Endothelial cell of umbilical vein (primary cell): ENCODE data around the gene PAQR8. TPM values are rescaled to one million over a fixed set of nuclear protein-coding genes. Genes with fewer than 3 reads are reported as not detected.

Experiments
- BruUV-seq: library from RNA; stranded (reverse); fragments of 400-500 nt; replicated peaks from 2 replicates; lab custom pipeline; 2021; lab: Mats Ljungman, UMichigan
- CTCF ChIA-PET: fragments of 300-600, 350-600 bp; sonication (Branson Sonifier 250); formaldehyde crosslinking; loops from one replicate; lab custom pipeline; 2021; ENCODE audit warnings: antibody characterized with exemption, inconsistent platforms; lab: Charles Lee
- POLR2A ChIA-PET: fragments of 300-600, 350-600 bp; sonication (Branson Sonifier 250); formaldehyde crosslinking; loops from one replicate; lab custom pipeline; 2021; ENCODE audit warnings: antibody characterized with exemption, inconsistent platforms; lab: Charles Lee
- DNase-seq: peaks from one replicate; pipeline ENCODE4 v3.0.0-alpha.2; 2011; ENCODE audit warnings: low read depth, low spot score
- FAIRE-seq: peaks from 2 replicates; lab custom pipeline; 2011; peaks lifted over from hg19 to GRCh38; lab: Jason Lieb, UNC
- H2AFZ ChIP-seq: 2 replicates; pipeline ENCODE4 v1.6.0; 2012; ENCODE audit warnings: low read depth, low read length, control low read depth, inconsistent platforms
- H3K27ac ChIP-seq: 2 replicates; pipeline ENCODE4 v1.5.1; 2011; ENCODE audit warnings: low read depth, mild to moderate bottlenecking, control low read depth, low read length, moderate library complexity; ENCODE audit not compliant: insufficient read depth
- H3K27me3 ChIP-seq, 2 experiments: 2 replicates each; pipeline versions ENCODE4 v1.6.0 to v1.6.1; 2011; ENCODE audit warnings: low read length in 2 of 2, mixed read lengths in 1 of 2; ENCODE audit not compliant: control insufficient read depth in 2 of 2, insufficient read depth in 2 of 2
- H3K36me3 ChIP-seq, 2 experiments: 2 replicates in 1 of 2; 3 replicates in 1 of 2; pipeline ENCODE4 v1.5.1; 2011; ENCODE audit warnings: low read length in 2 of 2, mild to moderate bottlenecking in 1 of 2, moderate library complexity in 1 of 2; ENCODE audit not compliant: control insufficient read depth in 2 of 2, insufficient read depth in 2 of 2; ENCODE audit errors: extremely low read depth in 1 of 2
- H3K4me1 ChIP-seq: 3 replicates; pipeline ENCODE4 v1.5.1; 2011; ENCODE audit warnings: mild to moderate bottlenecking, low read length; ENCODE audit not compliant: control insufficient read depth, insufficient read depth; ENCODE audit errors: extremely low read depth
- H3K4me2 ChIP-seq: 2 replicates; pipeline ENCODE4 v1.6.1; 2011; ENCODE audit warnings: low read length, control low read depth, mixed read lengths; ENCODE audit not compliant: insufficient read depth
- H3K4me3 ChIP-seq, 3 experiments: fragments of 200-600 bp in 1 of 3; sonication (generic), shearing (Covaris generic) in 1 of 3; replicated peaks in 1 of 3; 2 replicates each; pipeline ENCODE4 v1.5.1; 2011 to 2016; ENCODE audit warnings: control low read depth in 3 of 3, low read length in 3 of 3, mild to moderate bottlenecking in 2 of 3, inconsistent platforms in 1 of 3, low read depth in 1 of 3, moderate library complexity in 1 of 3; ENCODE audit not compliant: insufficient read depth in 1 of 3
- H3K79me2 ChIP-seq: 2 replicates; pipeline ENCODE4 v1.6.0; 2012; ENCODE audit warnings: low read length, inconsistent platforms; ENCODE audit not compliant: control insufficient read depth, insufficient read depth
- H3K9ac ChIP-seq: replicated peaks from 2 replicates; pipeline ENCODE3; 2011; ENCODE audit warnings: low read length, control low read depth; ENCODE audit not compliant: insufficient read depth; ENCODE audit errors: extremely low read depth
- H3K9me1 ChIP-seq: replicated peaks from 3 replicates; pipeline ENCODE4 v1.6.0; 2011; ENCODE audit warnings: mild to moderate bottlenecking, low read length; ENCODE audit not compliant: control insufficient read depth, insufficient read depth; ENCODE audit errors: extremely low read depth
- H3K9me3 ChIP-seq: replicated peaks from 2 replicates; pipeline ENCODE4 v1.5.1; 2012; ENCODE audit warnings: low read length, inconsistent platforms; ENCODE audit not compliant: control insufficient read depth, insufficient read depth
- H4K20me1 ChIP-seq: replicated peaks from 2 replicates; pipeline ENCODE3; 2011; ENCODE audit warnings: mild to moderate bottlenecking, low read length; ENCODE audit not compliant: control insufficient read depth, insufficient read depth; ENCODE audit errors: extremely low read depth
- CTCF ChIP-seq, 2 donors: IDR thresholded peaks; 1 replicate in 1 of 2; 2 replicates in 1 of 2; pipeline ENCODE4 v1.5.1; 2011; ENCODE audit warnings: low read length in 2 of 2, mild to moderate bottlenecking in 2 of 2, moderate library complexity in 2 of 2, control low read depth in 1 of 2, inconsistent platforms in 1 of 2, low read depth in 1 of 2; ENCODE audit not compliant: insufficient read depth in 1 of 2; ENCODE audit errors: extremely low read depth in 1 of 2
- JUN ChIP-seq: IDR thresholded peaks from 2 replicates; pipeline ENCODE4 v1.6.1; 2011; ENCODE audit warnings: borderline replicate concordance, low read depth; ENCODE audit not compliant: insufficient read length, insufficient read depth
- MYC ChIP-seq: IDR thresholded peaks from one replicate; pipeline ENCODE4 v1.6.1; 2011; ENCODE audit warnings: mild to moderate bottlenecking, low read depth, low read length
- POLR2A ChIP-seq: IDR thresholded peaks from 2 replicates; pipeline ENCODE4 v1.6.1; 2012; ENCODE audit warnings: low read depth, mild to moderate bottlenecking, control low read depth, low read length
- dilution Hi-C: fragments of 300-500 bp; cut with MboI; formaldehyde crosslinking; loops from one replicate; pipeline ENCODE4 v1.15.0; 2019; ENCODE audit warnings: low sequenced_read_pairs; ENCODE audit not compliant: extremely low pct_ligation_motif_present
- intact Hi-C: fragments of 100-400 bp; cut with micrococcal nuclease; formaldehyde crosslinking; loops from one replicate; pipeline ENCODE4 v1.10.0; 2022
- polyA plus RNA-seq, 4 experiments: library from polyadenylated mRNA; depleted of rRNA in 3 of 4; stranded (reverse) in 3 of 4; unstranded in 1 of 4; fragments of >200 nt; gene quantifications; 2 replicates each; pipeline versions ENCODE4 v1.2.1 to v1.2.3, GENCODE V29; 2011 to 2012; ENCODE audit warnings: missing spikeins in 1 of 4
- total RNA-seq: library from RNA; stranded (reverse); gene quantifications from 2 replicates; pipeline ENCODE4 v1.2.3, GENCODE V29; 2021

The PAQR8 gene
- total and polyA plus RNA-seq, 2 donors (not counting 3 experiments of a cell fraction or from before 2014, with no cell fraction given): 4.3 to 6.0 TPM

- dilution Hi-C loops: no loop called here
- H3K4me3 ChIP-seq: no peak overlapping the region
- CTCF ChIA-PET: interaction anchor here (1.2 to 1.6 kb wide), 3 partner anchors 13 to 35 kb away, joined by 3 to 6 read pairs (median 3); no protein-coding TSS in a partner anchor
Observed at GRCh38 chr6:52365317-52365716, 3.4 kb downstream of the PAQR8 start.

More at GRCh38 chr6:52365317-52365716, 3.4 kb downstream of the PAQR8 start:
- Histone ChIP-seq H3K9me1 (no peaks in the 10 kb centered on the region), H3K9me3 (no peaks in the 10 kb centered on the region), H4K20me1 (no peaks in the 10 kb centered on the region), H3K79me2 (peaks cover 5% of the 10 kb centered on the region), H3K4me1 (peaks cover 12% of the 10 kb centered on the region), H3K9ac (no peak overlapping the region), H3K27ac (no peak overlapping the region), H3K4me2 (no peak overlapping the region), H3K27me3 (no peaks in the 10 kb centered on the region), H3K36me3 (no peaks in the 10 kb centered on the region), H2AFZ (no peak overlapping the region)
- no peak for DNase-seq
- BruUV-seq: no TSS peak
- no peak for TF ChIP-seq POLR2A
- TF ChIP-seq MYC: no peak
- TF ChIP-seq CTCF (IDR thresholded peaks at IDR 0.05; ENCODE audit: extremely low read depth in 1 of 2, insufficient read depth in 1 of 2, low read depth in 1 of 2, low read length in 2 of 2): no peak
- no peak for TF ChIP-seq JUN
- FAIRE-seq: no peak
- intact Hi-C loops: no loop called here
- POLR2A ChIA-PET: no interaction called here
